ENCODE measurements around the gene GIMAP5. TPM values are rescaled to one million over a fixed set of nuclear protein-coding genes. Genes with fewer than 3 reads are reported as not detected.
A peak's percentile ranks its signal among the peaks of the same experiment; 100 is the strongest.

The GIMAP5 gene
- total and polyA plus RNA-seq, 10 of the 15 experiments (the other 5 are each of a cell fraction or from before 2014, with no cell fraction given), result 3.7 to 9.1 (median 6.7) TPM

DNA sequence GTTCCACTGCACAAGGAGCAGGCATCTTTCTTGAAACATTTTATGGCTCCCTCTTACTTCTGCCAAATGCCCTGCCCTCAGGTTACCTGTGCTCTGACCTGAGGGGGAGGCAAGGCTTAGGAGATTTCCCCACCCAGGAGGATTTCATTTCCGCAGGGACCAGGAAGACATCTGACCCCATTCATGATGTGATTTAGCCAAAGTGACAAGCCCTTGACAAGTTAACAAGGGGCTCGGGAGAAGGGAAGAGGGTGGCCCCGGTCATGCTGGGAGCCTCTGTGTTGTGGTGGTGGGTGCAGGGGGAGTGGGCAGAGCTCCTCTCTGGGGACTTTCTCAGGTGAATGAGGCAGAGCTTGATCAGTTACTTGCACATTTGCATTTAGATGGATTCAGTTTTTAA is 18.9 kb downstream of the GIMAP5 start:
- intact Hi-C loops (cut with micrococcal nuclease; ENCODE audit: unreplicated experiment) (loop anchor here (2.0 kb wide), 1 partner anchor 469 kb away; no protein-coding TSS in a partner anchor), in situ Hi-C loops (cut with MboI) (no loop called here)
- CTCF ChIA-PET, result interaction anchor here (0.6 to 4.8 kb wide), 19 partner anchors 17 to 323 kb away, joined by 3 to 112 read pairs (median 4); partner anchors contain the start of genes GIMAP2, GIMAP4, GIMAP6 and GIMAP8
- no peak for DNase-seq (ENCODE audit: low read depth, low spot score)
- no peak overlapping the region for H2AFZ ChIP-seq (ENCODE audit: control insufficient read depth, low read depth, low read length)
- no peaks in the 10 kb centered on the region for H3K79me2 ChIP-seq (ENCODE audit: control insufficient read depth, insufficient read depth, low read length)
- 83% methylated on average over 3 of the region's 3 CpGs for WGBS (ENCODE audit: insufficient coverage, insufficient replicate concordance, low lambda C conversion rate, missing lambda C conversion rate)
- no peak overlapping the region for H3K4me3 ChIP-seq
- no peak for ATAC-seq
- no peak overlapping the region for H3K4me2 ChIP-seq (ENCODE audit: control insufficient read depth, insufficient read depth)
- RAD21 ChIA-PET (ENCODE audit: unreplicated experiment), result interaction anchor here (0.6 to 4.7 kb wide), 17 partner anchors 9 to 323 kb away, joined by 3 to 75 read pairs (median 6); partner anchors contain the start of genes GIMAP1, GIMAP2 and GIMAP8
- no peaks in the 10 kb centered on the region for H3K36me3 ChIP-seq (ENCODE audit: control insufficient read depth in 2 of 2, insufficient read depth in 2 of 2, low read length in 1 of 2)
- FAIRE-seq, result no peak
- BruUV-seq (replicated peaks), result no TSS peak
- no peaks in the 10 kb centered on the region for H3K9me3 ChIP-seq (replicated peaks; ENCODE audit: control insufficient read depth, insufficient read depth, low read length)
- no peaks in the 10 kb centered on the region for H3K27me3 ChIP-seq (replicated peaks in 1 of 2; ENCODE audit: control insufficient read depth in 2 of 2, insufficient read depth in 2 of 2, low read length in 1 of 2)
- SMC1A ChIA-PET (ENCODE audit: uncharacterized antibody, unreplicated experiment), result interaction anchor here (0.8 to 5.1 kb wide), 17 partner anchors 11 to 407 kb away, joined by 3 to 115 read pairs (median 7); partner anchors contain the start of genes GIMAP2, GIMAP6 and GIMAP8
- peaks cover 28% of the 10 kb centered on the region for H3K4me1 ChIP-seq (ENCODE audit: control insufficient read depth, insufficient read depth, low read length)
- 0 out of 2 replicates have a peak overlapping the region, but pooled peaks have one; percentile 57 for H3K27ac ChIP-seq (ENCODE audit: control insufficient read depth, insufficient read depth)
- POLR2A ChIA-PET, result interaction anchor here (1.0 to 1.1 kb wide), 2 partner anchors 305 to 307 kb away, joined by 3 to 5 read pairs; no protein-coding TSS in a partner anchor
- no peak overlapping the region for H3K9ac ChIP-seq (ENCODE audit: control insufficient read depth, insufficient read depth, low read length)
- H4K20me1 ChIP-seq (ENCODE audit: control insufficient read depth, insufficient read depth), result no peaks in the 10 kb centered on the region
- TF ChIP-seq IRF4 (IDR thresholded peaks at IDR 0.05; ENCODE audit: low read depth, low read length) (no peak), TAF1 (IDR thresholded peaks at IDR 0.05; ENCODE audit: borderline replicate concordance, low read depth, low read length) (no peak), NFXL1 (IDR thresholded peaks at IDR 0.05; ENCODE audit: borderline replicate concordance) (no peak), RUNX3 (IDR thresholded peaks at IDR 0.05; ENCODE audit: low read length) (no peak), SUZ12 (IDR thresholded peaks at IDR 0.05; ENCODE audit: unreplicated experiment) (no peak), NFYB (IDR thresholded peaks at IDR 0.05; ENCODE audit: insufficient read depth, low read depth, low read length) (no peak), GATAD2B (conservative IDR thresholded peaks at IDR 0.05; ENCODE audit: low read depth) (no peak), SIN3A (IDR thresholded peaks at IDR 0.05; ENCODE audit: low read depth, low read length) (no peak), MYC (IDR thresholded peaks at IDR 0.05; ENCODE audit: insufficient read depth, insufficient read length, insufficient replicate concordance, low read length, severe bottlenecking) (no peak), CHD1 (IDR thresholded peaks at IDR 0.05; ENCODE audit: low read depth, low read length) (no peak), EP300 (IDR thresholded peaks at IDR 0.05; ENCODE audit: borderline replicate concordance in 1 of 2, control insufficient read depth in 1 of 2, low read depth in 2 of 2, low read length in 2 of 2) (no peak), SIX5 (IDR thresholded peaks at IDR 0.05; ENCODE audit: low read depth, low read length, severe bottlenecking) (no peak), ZNF207 (IDR thresholded peaks at IDR 0.05; ENCODE audit: borderline replicate concordance) (no peak), NBN (IDR thresholded peaks at IDR 0.05) (no peak)
- TF ChIP-seq, protein P1, sequence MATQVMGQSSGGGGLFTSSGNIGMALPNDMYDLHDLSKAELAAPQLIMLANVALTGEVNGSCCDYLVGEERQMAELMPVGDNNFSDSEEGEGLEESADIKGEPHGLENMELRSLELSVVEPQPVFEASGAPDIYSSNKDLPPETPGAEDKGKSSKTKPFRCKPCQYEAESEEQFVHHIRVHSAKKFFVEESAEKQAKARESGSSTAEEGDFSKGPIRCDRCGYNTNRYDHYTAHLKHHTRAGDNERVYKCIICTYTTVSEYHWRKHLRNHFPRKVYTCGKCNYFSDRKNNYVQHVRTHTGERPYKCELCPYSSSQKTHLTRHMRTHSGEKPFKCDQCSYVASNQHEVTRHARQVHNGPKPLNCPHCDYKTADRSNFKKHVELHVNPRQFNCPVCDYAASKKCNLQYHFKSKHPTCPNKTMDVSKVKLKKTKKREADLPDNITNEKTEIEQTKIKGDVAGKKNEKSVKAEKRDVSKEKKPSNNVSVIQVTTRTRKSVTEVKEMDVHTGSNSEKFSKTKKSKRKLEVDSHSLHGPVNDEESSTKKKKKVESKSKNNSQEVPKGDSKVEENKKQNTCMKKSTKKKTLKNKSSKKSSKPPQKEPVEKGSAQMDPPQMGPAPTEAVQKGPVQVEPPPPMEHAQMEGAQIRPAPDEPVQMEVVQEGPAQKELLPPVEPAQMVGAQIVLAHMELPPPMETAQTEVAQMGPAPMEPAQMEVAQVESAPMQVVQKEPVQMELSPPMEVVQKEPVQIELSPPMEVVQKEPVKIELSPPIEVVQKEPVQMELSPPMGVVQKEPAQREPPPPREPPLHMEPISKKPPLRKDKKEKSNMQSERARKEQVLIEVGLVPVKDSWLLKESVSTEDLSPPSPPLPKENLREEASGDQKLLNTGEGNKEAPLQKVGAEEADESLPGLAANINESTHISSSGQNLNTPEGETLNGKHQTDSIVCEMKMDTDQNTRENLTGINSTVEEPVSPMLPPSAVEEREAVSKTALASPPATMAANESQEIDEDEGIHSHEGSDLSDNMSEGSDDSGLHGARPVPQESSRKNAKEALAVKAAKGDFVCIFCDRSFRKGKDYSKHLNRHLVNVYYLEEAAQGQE (IDR thresholded peaks at IDR 0.05; ENCODE audit: low read depth, low read length), result no peak
- TF ChIP-seq, protein P2, sequence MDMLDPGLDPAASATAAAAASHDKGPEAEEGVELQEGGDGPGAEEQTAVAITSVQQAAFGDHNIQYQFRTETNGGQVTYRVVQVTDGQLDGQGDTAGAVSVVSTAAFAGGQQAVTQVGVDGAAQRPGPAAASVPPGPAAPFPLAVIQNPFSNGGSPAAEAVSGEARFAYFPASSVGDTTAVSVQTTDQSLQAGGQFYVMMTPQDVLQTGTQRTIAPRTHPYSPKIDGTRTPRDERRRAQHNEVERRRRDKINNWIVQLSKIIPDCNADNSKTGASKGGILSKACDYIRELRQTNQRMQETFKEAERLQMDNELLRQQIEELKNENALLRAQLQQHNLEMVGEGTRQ (IDR thresholded peaks at IDR 0.05; ENCODE audit: borderline replicate concordance, low read depth, low read length), result no peak
- TF ChIP-seq, protein P3, sequence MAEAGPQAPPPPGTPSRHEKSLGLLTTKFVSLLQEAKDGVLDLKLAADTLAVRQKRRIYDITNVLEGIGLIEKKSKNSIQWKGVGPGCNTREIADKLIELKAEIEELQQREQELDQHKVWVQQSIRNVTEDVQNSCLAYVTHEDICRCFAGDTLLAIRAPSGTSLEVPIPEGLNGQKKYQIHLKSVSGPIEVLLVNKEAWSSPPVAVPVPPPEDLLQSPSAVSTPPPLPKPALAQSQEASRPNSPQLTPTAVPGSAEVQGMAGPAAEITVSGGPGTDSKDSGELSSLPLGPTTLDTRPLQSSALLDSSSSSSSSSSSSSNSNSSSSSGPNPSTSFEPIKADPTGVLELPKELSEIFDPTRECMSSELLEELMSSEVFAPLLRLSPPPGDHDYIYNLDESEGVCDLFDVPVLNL (IDR thresholded peaks at IDR 0.05; ENCODE audit: low read depth, low read length), result no peak
